Keratinocyte (primary cell): ENCODE results near the gene OGDH. TPM values are rescaled to one million over a fixed set of nuclear protein-coding genes. Genes with fewer than 3 reads are reported as not detected.
"Not testable (repeated sequence)": the region's sequence is repeated elsewhere in the genome, so short reads cannot be mapped to it uniquely, and the experiment has no call there.

Source experiments
- DNase-seq: peaks from one replicate; pipeline ENCODE4 v3.0.0-alpha.2; 2011; ENCODE audit warnings: low read depth, missing footprints, low spot score
- FAIRE-seq: peaks from 2 replicates; lab custom pipeline; 2011; peaks lifted over from hg19 to GRCh38; lab: Jason Lieb, UNC
- H2AFZ ChIP-seq: 2 replicates; pipeline ENCODE4 v1.6.0; 2012; ENCODE audit warnings: low read length, control low read depth, inconsistent platforms; ENCODE audit not compliant: control insufficient read depth
- H3K27ac ChIP-seq: 2 replicates; pipeline ENCODE4 v1.5.1; 2011; ENCODE audit warnings: low read length; ENCODE audit not compliant: control insufficient read depth, insufficient read depth
- H3K27me3 ChIP-seq: 3 replicates; pipeline ENCODE4 v1.6.0; 2011; ENCODE audit warnings: low read length; ENCODE audit not compliant: control insufficient read depth, insufficient read depth; ENCODE audit errors: extremely low read depth
- H3K36me3 ChIP-seq, 2 experiments: 2 replicates in 1 of 2; 3 replicates in 1 of 2; pipeline ENCODE4 v1.5.1; 2011; ENCODE audit warnings: low read length in 2 of 2, mild to moderate bottlenecking in 1 of 2; ENCODE audit not compliant: control insufficient read depth in 2 of 2, insufficient read depth in 2 of 2; ENCODE audit errors: extremely low read depth in 1 of 2
- H3K4me1 ChIP-seq: 3 replicates; pipeline ENCODE4 v1.5.1; 2011; ENCODE audit warnings: low read length; ENCODE audit not compliant: control insufficient read depth, insufficient read depth; ENCODE audit errors: extremely low read depth
- H3K4me2 ChIP-seq: 3 replicates; pipeline ENCODE4 v1.6.0; 2011; ENCODE audit warnings: low read depth, low read length; ENCODE audit not compliant: control insufficient read depth, insufficient read depth; ENCODE audit errors: extremely low read depth
- H3K4me3 ChIP-seq, 3 experiments: fragments of 200-600 bp in 1 of 3; sonication (generic) in 1 of 3; 2 replicates in 2 of 3; 3 replicates in 1 of 3; pipeline ENCODE4 v1.5.1; 2011 to 2016; ENCODE audit warnings: low read length in 3 of 3, mild to moderate bottlenecking in 3 of 3, control low read depth in 2 of 3, inconsistent platforms in 1 of 3, low read depth in 1 of 3, mixed read lengths in 1 of 3, mixed run types in 1 of 3, moderate library complexity in 1 of 3; ENCODE audit not compliant: control insufficient read depth in 2 of 3, insufficient read depth in 2 of 3; ENCODE audit errors: extremely low read depth in 1 of 3
- H3K79me2 ChIP-seq: 2 replicates; pipeline ENCODE4 v1.6.0; 2012; ENCODE audit warnings: low read length; ENCODE audit not compliant: control insufficient read depth, insufficient read depth
- H3K9ac ChIP-seq: 3 replicates; pipeline ENCODE4 v1.6.0; 2011; ENCODE audit warnings: low read length; ENCODE audit not compliant: control insufficient read depth, insufficient read depth; ENCODE audit errors: extremely low read depth
- H3K9me1 ChIP-seq: 3 replicates; pipeline ENCODE4 v1.6.0; 2011; ENCODE audit warnings: low read length; ENCODE audit not compliant: control insufficient read depth, insufficient read depth; ENCODE audit errors: extremely low read depth
- H3K9me3 ChIP-seq: 2 replicates; pipeline ENCODE4 v1.5.1; 2012; ENCODE audit warnings: low read depth, low read length; ENCODE audit not compliant: control insufficient read depth
- H4K20me1 ChIP-seq: 3 replicates; pipeline ENCODE4 v1.6.0; 2011; ENCODE audit warnings: low read length; ENCODE audit not compliant: control insufficient read depth, insufficient read depth; ENCODE audit errors: extremely low read depth
- EZH2 ChIP-seq: IDR thresholded peaks from one replicate; pipeline ENCODE4 v1.6.1; 2012; ENCODE audit warnings: inconsistent platforms, mild to moderate bottlenecking, low read length, moderate library complexity
- dilution Hi-C: fragments of 300-500 bp; cut with MboI; formaldehyde crosslinking; loops from one replicate; pipeline ENCODE4 v1.7.0; 2020; ENCODE audit warnings: low sequenced_read_pairs; ENCODE audit not compliant: extremely low pct_ligation_motif_present
- polyA plus RNA-seq, 5 experiments: library from polyadenylated mRNA; depleted of rRNA in 3 of 5; stranded (reverse) in 3 of 5; stranded (forward) in 1 of 5; unstranded in 1 of 5; fragments of >200 nt; gene quantifications; 1 replicate in 1 of 5; 2 replicates in 3 of 5; 3 replicates in 1 of 5; pipeline versions ENCODE4 v1.2.1 to v1.2.3, GENCODE V29; 2011 to 2012; ENCODE audit warnings: missing spikeins in 2 of 5, low read depth in 1 of 5, low replicate concordance in 1 of 5
- TF ChIP-seq, protein P1 (sequence below), 3 experiments: IDR thresholded peaks in 1 of 3; conservative IDR thresholded peaks in 1 of 3; optimal IDR thresholded peaks in 1 of 3; 2 replicates in 2 of 3; 3 replicates in 1 of 3; pipeline versions ENCODE3 to v1.5.1; 2011; ENCODE audit warnings: low read length in 3 of 3, mild to moderate bottlenecking in 3 of 3, moderate library complexity in 2 of 3, control low read depth in 1 of 3, inconsistent platforms in 1 of 3; ENCODE audit not compliant: insufficient read depth in 2 of 3; ENCODE audit errors: extremely low read depth in 1 of 3

The OGDH gene
- polyA plus RNA-seq, 1 donor (not counting 4 experiments of a cell fraction or from before 2014, with no cell fraction given), result 46.4 TPM

DNA sequence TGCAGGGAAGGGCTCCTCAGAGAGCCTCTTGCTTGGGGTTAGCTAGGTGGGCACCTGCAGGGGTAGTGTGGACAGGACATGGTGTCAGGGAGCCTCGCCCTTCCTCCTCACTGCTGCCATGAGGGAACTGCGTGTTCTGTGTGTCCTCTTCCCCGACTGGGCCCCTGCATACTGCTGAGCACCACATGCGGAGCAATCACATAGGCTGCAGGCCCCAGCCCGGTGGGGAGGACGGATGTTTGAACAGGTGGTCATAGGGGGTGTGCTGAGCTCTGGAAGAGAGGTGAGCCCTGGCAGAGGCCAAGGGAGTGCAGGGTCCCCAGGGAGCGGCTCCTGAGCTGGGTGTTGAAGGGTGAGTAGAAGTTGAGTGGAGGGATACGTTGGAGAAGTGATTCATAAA, 93.9 kb downstream of the OGDH start:
- no peak for FAIRE-seq
- Histone ChIP-seq H3K27me3 (no peaks in the 10 kb centered on the region), H3K27ac (no peak overlapping the region), H3K9ac (no peak overlapping the region), H3K79me2 (no peaks in the 10 kb centered on the region), H3K4me3 (no peak overlapping the region), H3K4me2 (no peak overlapping the region), H4K20me1 (no peaks in the 10 kb centered on the region), H3K9me1 (peaks cover 2% of the 10 kb centered on the region), H3K9me3 (no peaks in the 10 kb centered on the region), H3K4me1 (peaks cover 6% of the 10 kb centered on the region), H3K36me3 (peaks cover 33 to 40% of the 10 kb centered on the region in 2 experiments), H2AFZ (no peak overlapping the region)
- dilution Hi-C loops, result no loop called here
- no peak for DNase-seq
- TF ChIP-seq, protein P1, sequence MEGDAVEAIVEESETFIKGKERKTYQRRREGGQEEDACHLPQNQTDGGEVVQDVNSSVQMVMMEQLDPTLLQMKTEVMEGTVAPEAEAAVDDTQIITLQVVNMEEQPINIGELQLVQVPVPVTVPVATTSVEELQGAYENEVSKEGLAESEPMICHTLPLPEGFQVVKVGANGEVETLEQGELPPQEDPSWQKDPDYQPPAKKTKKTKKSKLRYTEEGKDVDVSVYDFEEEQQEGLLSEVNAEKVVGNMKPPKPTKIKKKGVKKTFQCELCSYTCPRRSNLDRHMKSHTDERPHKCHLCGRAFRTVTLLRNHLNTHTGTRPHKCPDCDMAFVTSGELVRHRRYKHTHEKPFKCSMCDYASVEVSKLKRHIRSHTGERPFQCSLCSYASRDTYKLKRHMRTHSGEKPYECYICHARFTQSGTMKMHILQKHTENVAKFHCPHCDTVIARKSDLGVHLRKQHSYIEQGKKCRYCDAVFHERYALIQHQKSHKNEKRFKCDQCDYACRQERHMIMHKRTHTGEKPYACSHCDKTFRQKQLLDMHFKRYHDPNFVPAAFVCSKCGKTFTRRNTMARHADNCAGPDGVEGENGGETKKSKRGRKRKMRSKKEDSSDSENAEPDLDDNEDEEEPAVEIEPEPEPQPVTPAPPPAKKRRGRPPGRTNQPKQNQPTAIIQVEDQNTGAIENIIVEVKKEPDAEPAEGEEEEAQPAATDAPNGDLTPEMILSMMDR (optimal IDR thresholded peaks at IDR 0.05 in 1 of 3, IDR thresholded peaks at IDR 0.05 in 1 of 3, conservative IDR thresholded peaks at IDR 0.05 in 1 of 3; ENCODE audit: extremely low read depth in 1 of 3, insufficient read depth in 2 of 3, low read length in 3 of 3), result no peak
- no peak for TF ChIP-seq EZH2

DNA sequence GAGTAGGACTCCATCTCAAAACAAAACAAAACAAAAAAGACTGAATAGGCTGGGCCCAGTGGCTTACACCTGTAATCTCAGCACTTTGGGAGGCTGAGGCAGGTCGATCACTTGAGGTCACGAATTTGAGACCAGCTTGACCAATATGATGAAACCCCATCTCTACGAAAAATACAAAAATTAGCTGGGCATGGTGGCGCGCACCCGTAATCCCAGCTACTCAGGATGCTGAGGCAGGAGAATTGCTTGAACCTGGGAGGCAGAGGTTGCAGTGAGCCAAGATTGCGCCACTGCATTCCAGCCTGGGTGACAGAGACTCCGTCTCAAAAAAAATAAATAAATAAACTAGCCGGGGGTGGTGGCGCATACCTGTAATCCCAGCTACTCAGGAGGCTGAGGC, 97.0 kb downstream of the OGDH start:
- H2AFZ ChIP-seq, H3K4me2 ChIP-seq, H3K27ac ChIP-seq, H3K4me1 ChIP-seq, H3K79me2 ChIP-seq, H4K20me1 ChIP-seq, H3K9me3 ChIP-seq, H3K9ac ChIP-seq, H3K9me1 ChIP-seq, DNase-seq, H3K27me3 ChIP-seq, dilution Hi-C loops, H3K4me3 ChIP-seq, FAIRE-seq: not testable (repeated sequence)
- peaks cover 21 to 24% of the 10 kb centered on the region in 2 experiments for H3K36me3 ChIP-seq

DNA sequence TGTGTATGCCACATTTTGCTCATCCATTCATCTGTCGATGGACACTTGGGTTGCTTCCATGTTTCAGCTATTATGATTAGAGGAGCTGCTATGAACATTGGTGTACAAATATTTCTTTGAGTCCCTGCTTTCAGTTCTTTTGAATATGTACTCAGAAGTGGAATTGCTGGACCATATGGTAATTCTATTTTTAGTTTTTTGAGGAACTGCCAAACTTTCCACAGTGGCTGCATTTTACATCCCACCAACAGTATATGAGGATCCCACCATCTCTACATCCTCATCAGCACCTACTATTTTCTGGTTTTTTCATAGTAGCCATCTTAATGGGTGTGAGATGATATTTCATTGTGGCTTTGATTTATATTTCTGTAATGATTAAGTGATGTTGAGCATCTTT, 97.5 kb downstream of the OGDH start:
- H3K79me2 ChIP-seq, result no peaks in the 10 kb centered on the region
- H2AFZ ChIP-seq, result no peak overlapping the region
- FAIRE-seq (no peak), DNase-seq (no peak)
- H3K27me3 ChIP-seq, result no peaks in the 10 kb centered on the region
- H3K4me1 ChIP-seq, result no peaks in the 10 kb centered on the region
- TF ChIP-seq, protein P1 (optimal IDR thresholded peaks at IDR 0.05 in 1 of 3, IDR thresholded peaks at IDR 0.05 in 1 of 3, conservative IDR thresholded peaks at IDR 0.05 in 1 of 3; ENCODE audit: extremely low read depth in 1 of 3, insufficient read depth in 2 of 3, low read length in 3 of 3), result no peak
- TF ChIP-seq EZH2, result no peak
- no peak overlapping the region for H3K4me2 ChIP-seq
- H3K9ac ChIP-seq, result no peak overlapping the region
- no peak overlapping the region for H3K27ac ChIP-seq
- H3K36me3 ChIP-seq, result peaks cover 20 to 23% of the 10 kb centered on the region in 2 experiments
- peaks cover 2% of the 10 kb centered on the region for H3K9me1 ChIP-seq
- dilution Hi-C loops, result no loop called here
- no peaks in the 10 kb centered on the region for H3K9me3 ChIP-seq
- H4K20me1 ChIP-seq, result no peaks in the 10 kb centered on the region
- no peak overlapping the region for H3K4me3 ChIP-seq
